ENCODE measurements around the gene MITD1.
A peak's percentile ranks its signal among the peaks of the same experiment; 100 is the strongest.
"Not testable (repeated sequence)": the region's sequence is repeated elsewhere in the genome, so short reads cannot be mapped to it uniquely, and the experiment has no call there.

Gene MITD1

DNA sequence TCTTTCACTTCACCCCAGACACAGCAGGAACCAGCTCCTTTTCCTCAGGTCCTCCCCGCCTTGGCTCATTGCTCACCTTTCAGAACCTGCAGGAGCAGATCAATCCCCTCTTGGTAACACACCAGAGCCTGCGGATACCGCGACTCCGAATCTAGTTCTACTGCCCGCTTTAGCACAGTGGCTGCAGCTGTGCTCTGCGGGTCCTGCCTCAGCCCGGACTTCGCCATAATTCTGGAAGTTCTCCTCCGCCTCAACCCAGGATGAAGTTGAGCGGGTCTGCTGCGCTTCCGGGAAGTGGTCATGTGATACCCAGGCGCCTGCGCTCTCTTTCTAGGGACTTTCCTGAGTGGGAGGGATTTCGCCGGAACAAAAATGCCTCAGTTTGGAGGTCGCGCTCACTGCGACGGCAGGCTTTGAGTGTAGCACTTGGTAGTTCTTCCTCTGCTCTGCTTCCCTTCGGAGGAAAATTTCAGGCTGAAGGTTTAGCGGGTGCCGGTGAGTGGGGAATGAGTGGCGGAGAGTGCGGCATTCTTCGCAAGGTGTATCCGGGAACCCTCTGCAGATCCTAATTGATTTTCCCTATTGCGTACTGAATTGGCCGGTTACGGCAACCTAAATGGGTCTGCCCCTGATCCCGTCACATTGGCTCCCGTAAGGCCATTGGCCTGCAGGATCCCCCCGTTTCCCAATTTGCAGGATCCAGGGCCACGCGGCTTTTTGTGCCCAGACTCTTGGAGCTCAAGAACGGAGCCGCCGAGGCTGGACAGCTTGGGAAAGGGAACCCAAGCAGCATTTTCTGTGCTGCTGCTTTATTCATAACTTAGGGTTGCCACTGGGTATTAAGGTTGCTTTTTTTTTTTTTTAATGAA is at the start of gene MITD1, which contains the start of gene MRPL30:
MITD1 (minus strand) TSS at position 304 of the 869 bp plus-strand sequence; CDS start at position 227, 77 bp downstream.
MRPL30 (plus strand) TSS at position 430 of the 869 bp plus-strand sequence. CDS start 5,020 bp downstream, outside the sequence.
- Mint-ChIP-seq H3K27me3 (no peaks in the 10 kb centered on the region), H3K27ac (peak within 1 kb of the TSS; percentile 99), H3K4me1 (ENCODE audit: low read depth) (peaks cover 63% of the 10 kb centered on the region), H3K9me3 (ENCODE audit: low read depth) (no peaks in the 10 kb centered on the region), H3K36me3 (peaks cover 6% of the 10 kb centered on the region), H3K4me3 (peak within 1 kb of the TSS; percentile 100)

GRCh38 chr2:99217929-99218501 is 37.2 kb upstream of the MITD1 start:
- H3K27ac Mint-ChIP-seq = no peak overlapping the region
- no peaks in the 10 kb centered on the region for H3K27me3 Mint-ChIP-seq
- H3K36me3 Mint-ChIP-seq = peaks cover 25% of the 10 kb centered on the region
- no peak overlapping the region for H3K4me3 Mint-ChIP-seq
- H3K4me1 Mint-ChIP-seq (ENCODE audit: low read depth) = no peaks in the 10 kb centered on the region
- H3K9me3 Mint-ChIP-seq (ENCODE audit: low read depth) = no peaks in the 10 kb centered on the region

GRCh38 chr2:99216096-99216495 is 35.2 kb upstream of the MITD1 start:
- H3K36me3 Mint-ChIP-seq = peaks cover 17% of the 10 kb centered on the region
- H3K4me1 Mint-ChIP-seq (ENCODE audit: low read depth) = no peaks in the 10 kb centered on the region
- H3K27ac Mint-ChIP-seq = no peak overlapping the region
- no peak overlapping the region for H3K4me3 Mint-ChIP-seq
- no peaks in the 10 kb centered on the region for H3K27me3 Mint-ChIP-seq
- no peaks in the 10 kb centered on the region for H3K9me3 Mint-ChIP-seq (ENCODE audit: low read depth)

GRCh38 chr2:99205491-99205890 is 24.6 kb upstream of the MITD1 start:
- Mint-ChIP-seq H3K27ac (no peak overlapping the region), H3K36me3 (peaks cover 10% of the 10 kb centered on the region), H3K27me3 (no peaks in the 10 kb centered on the region), H3K4me1 (ENCODE audit: low read depth) (no peaks in the 10 kb centered on the region), H3K4me3 (no peak overlapping the region), H3K9me3 (ENCODE audit: low read depth) (no peaks in the 10 kb centered on the region)

- Mint-ChIP-seq H3K4me1 (ENCODE audit: low read depth) (no peaks in the 10 kb centered on the region), H3K36me3 (peaks cover 6% of the 10 kb centered on the region), H3K27me3 (no peaks in the 10 kb centered on the region), H3K27ac (peak overlapping the region; percentile 36), H3K4me3 (no peak overlapping the region), H3K9me3 (ENCODE audit: low read depth) (no peaks in the 10 kb centered on the region)
These were observed 21.3 kb upstream of the MITD1 start for GRCh38 chr2:99201959-99202678.

DNA sequence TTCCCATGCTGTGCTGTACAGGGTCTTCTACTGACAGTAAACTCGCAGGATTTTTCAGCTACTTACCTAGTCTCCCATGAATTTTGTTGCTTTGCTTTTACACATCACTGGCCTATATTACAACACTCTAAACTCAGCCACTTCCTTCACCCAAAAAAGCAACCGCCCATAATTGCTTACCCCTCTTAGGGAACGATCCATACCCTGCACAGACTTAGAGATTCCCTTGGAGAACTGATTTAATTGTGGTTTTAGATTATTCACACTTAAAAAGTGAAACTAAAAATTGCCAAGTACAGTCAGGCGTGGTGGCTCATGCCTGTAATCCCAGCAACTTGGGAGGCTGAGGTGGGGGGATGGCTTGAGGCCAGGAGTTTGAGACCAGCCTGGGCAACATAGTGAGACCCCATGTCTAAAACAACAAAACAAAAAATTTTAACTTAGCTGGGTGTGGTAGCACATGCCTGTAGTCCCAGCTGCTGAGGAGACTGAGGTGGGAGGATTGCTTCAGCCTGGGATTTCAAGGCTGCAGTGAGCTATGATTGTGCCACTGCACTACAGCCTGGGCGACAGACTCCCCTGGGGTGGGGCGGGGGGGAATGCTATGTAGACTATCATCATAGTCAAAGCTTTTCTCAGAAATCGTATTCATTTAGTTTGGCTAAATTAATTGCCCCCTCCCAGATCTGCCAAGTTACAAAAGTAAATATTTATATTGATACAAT is 19.4 kb upstream of the MITD1 start:
- Mint-ChIP-seq H3K36me3 (peaks cover 2% of the 10 kb centered on the region), H3K27ac (no peak overlapping the region), H3K4me3 (no peak overlapping the region), H3K9me3 (ENCODE audit: low read depth) (no peaks in the 10 kb centered on the region), H3K4me1 (ENCODE audit: low read depth) (no peaks in the 10 kb centered on the region), H3K27me3 (no peaks in the 10 kb centered on the region)

DNA sequence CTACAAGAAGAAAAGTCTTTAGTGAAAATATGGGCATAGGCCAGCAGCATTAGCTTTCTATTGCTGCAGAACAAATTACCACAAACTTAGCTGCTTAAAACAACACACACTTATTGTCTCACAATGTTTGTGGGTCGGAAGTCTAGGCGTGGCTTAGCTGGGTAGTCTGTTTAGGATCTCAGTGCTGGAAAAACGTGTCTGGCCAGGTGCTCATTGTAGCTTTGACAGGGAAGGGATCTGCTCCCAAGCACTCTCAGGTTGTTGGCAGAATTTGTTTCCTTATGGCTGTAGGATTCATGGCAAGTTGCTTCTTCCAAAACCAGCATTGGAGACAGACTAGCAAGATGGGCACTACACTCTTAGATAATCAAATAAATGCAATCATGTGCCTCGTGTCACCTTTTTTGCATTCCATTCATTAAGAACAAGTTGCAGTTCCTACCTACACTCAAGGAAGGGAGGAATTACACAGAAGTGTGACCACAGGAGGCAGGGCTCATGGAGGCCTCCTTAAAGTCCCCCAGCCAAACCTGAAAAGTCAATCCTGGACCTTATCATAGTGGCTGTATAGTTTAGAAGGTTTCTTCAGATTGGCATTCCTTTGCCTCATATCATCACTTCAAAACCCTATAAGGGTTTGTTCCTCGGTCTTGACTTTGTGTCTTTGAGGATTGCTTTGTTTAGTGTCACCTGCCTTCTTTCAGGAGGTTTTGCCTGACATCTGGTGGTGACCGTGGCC is 17.4 kb upstream of the MITD1 start:
- Mint-ChIP-seq H3K27me3 (no peaks in the 10 kb centered on the region), H3K4me1 (ENCODE audit: low read depth) (no peaks in the 10 kb centered on the region), H3K36me3 (peaks cover 2% of the 10 kb centered on the region), H3K9me3 (ENCODE audit: low read depth) (no peaks in the 10 kb centered on the region), H3K27ac (no peak overlapping the region), H3K4me3 (no peak overlapping the region)

DNA sequence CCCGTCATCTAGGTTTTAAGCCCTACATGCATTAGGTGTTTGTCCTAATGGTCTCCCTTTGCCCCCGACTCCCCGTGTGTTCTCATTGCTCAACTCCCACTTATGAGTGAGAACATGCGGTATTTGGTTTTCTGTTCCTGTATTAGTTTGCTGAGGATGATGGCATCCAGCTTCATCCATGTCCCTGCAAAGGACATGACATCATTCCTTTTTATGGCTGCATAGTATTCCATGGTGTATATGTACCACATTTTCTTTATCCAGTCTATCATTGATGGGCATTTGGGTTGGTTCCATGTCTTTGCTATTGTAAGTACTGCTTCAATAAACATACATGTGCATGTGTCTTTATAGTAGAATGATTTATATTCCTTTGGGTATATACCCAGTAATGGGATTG is 11.5 kb upstream of the MITD1 start:
- Mint-ChIP-seq H3K4me1 (ENCODE audit: low read depth) (peaks cover 14% of the 10 kb centered on the region), H3K36me3 (peaks cover 13% of the 10 kb centered on the region)
- not testable (repeated sequence) for H3K27me3 Mint-ChIP-seq; H3K4me3 Mint-ChIP-seq; H3K9me3 Mint-ChIP-seq (ENCODE audit: low read depth); H3K27ac Mint-ChIP-seq

GRCh38 chr2:99190548-99190947 is 9.7 kb upstream of the MITD1 start:
- Mint-ChIP-seq H3K27me3 (no peaks in the 10 kb centered on the region), H3K4me3 (no peak overlapping the region), H3K4me1 (ENCODE audit: low read depth) (peaks cover 18% of the 10 kb centered on the region), H3K27ac (no peak overlapping the region), H3K36me3 (peaks cover 13% of the 10 kb centered on the region), H3K9me3 (ENCODE audit: low read depth) (no peaks in the 10 kb centered on the region)

- H3K4me1 Mint-ChIP-seq (ENCODE audit: low read depth) = peaks cover 32% of the 10 kb centered on the region
- H3K36me3 Mint-ChIP-seq = peaks cover 13% of the 10 kb centered on the region
- H3K27me3 Mint-ChIP-seq = no peaks in the 10 kb centered on the region
- peak overlapping the region; percentile 11 for H3K27ac Mint-ChIP-seq
- H3K4me3 Mint-ChIP-seq = no peak overlapping the region
- H3K9me3 Mint-ChIP-seq (ENCODE audit: low read depth) = no peaks in the 10 kb centered on the region
These were observed 7.5 kb upstream of the MITD1 start for GRCh38 chr2:99188357-99188756.

DNA sequence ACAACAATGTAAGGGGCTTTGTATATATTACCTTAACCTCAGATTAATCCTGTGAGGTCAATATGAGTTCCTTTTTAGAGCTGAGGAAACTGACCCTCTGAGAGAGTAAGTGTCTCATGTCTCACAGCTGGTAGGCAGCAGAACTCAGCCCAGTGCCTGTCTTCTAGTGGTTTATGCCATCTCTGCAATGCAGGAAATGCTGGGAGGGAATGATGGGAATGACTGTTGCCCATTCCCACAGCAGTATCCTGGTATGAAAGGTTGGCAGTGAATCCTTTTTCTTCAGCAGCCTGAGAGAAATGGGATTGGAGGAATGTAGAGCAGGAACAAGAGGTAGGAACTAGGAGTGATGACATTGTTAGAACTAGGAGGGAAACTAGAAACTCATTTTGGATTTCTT is 6.2 kb upstream of the MITD1 start:
- Mint-ChIP-seq H3K27me3 (no peaks in the 10 kb centered on the region), H3K4me3 (no peak overlapping the region), H3K27ac (no peak overlapping the region), H3K36me3 (peaks cover 8% of the 10 kb centered on the region), H3K4me1 (ENCODE audit: low read depth) (peaks cover 37% of the 10 kb centered on the region), H3K9me3 (ENCODE audit: low read depth) (no peaks in the 10 kb centered on the region)

GRCh38 chr2:99184811-99185210 is 4.0 kb upstream of the MITD1 start:
- H3K27ac Mint-ChIP-seq = no peak overlapping the region
- H3K36me3 Mint-ChIP-seq = no peaks in the 10 kb centered on the region
- H3K27me3 Mint-ChIP-seq = no peaks in the 10 kb centered on the region
- H3K4me3 Mint-ChIP-seq = no peak overlapping the region
- no peaks in the 10 kb centered on the region for H3K9me3 Mint-ChIP-seq (ENCODE audit: low read depth)
- peaks cover 46% of the 10 kb centered on the region for H3K4me1 Mint-ChIP-seq (ENCODE audit: low read depth)

GRCh38 chr2:99183025-99183424 is 2.2 kb upstream of the MITD1 start:
- Mint-ChIP-seq H3K27me3 (no peaks in the 10 kb centered on the region), H3K36me3 (peaks cover 4% of the 10 kb centered on the region), H3K27ac (no peak overlapping the region), H3K4me3 (peak overlapping the region; percentile 34), H3K4me1 (ENCODE audit: low read depth) (peaks cover 51% of the 10 kb centered on the region), H3K9me3 (ENCODE audit: low read depth) (no peaks in the 10 kb centered on the region)

DNA sequence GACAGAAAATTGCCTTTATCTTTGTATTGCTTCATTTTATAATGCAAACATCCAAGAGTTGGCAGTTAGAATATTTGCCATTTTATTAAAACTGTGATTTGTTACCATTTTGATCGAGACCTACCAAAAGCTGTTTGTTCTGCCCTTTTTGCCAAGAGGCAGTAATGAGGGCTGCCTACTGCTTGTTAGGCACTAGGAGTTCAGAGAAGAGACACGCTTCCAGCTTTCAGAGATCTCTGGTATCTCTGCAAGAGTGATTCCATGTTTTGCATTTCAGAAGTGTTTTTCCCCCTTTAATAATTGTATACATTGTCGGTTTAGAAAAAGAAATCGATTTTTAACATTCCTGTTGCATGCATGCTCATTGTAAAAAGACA is 754 bp upstream of the MITD1 start:
- H3K9me3 Mint-ChIP-seq (ENCODE audit: low read depth) = no peaks in the 10 kb centered on the region
- peaks cover 6% of the 10 kb centered on the region for H3K36me3 Mint-ChIP-seq
- peak overlapping the region; percentile 99 for H3K27ac Mint-ChIP-seq
- H3K4me3 Mint-ChIP-seq = peak overlapping the region; percentile 100
- H3K4me1 Mint-ChIP-seq (ENCODE audit: low read depth) = peaks cover 61% of the 10 kb centered on the region
- H3K27me3 Mint-ChIP-seq = no peaks in the 10 kb centered on the region
